Parathyroid adenoma (tissue), 2 donors: ENCODE measurements around the gene CNR2.

Experiments
- H2AFZ ChIP-seq: fragments of 300-600 bp; sonication (generic); one replicate; pipeline ENCODE4 v1.7.0; 2017; ENCODE audit warnings: antibody characterized with exemption, mild to moderate bottlenecking
- H3K27ac ChIP-seq: fragments of 300-600 bp; sonication (generic); one replicate; pipeline ENCODE4 v1.7.0; 2017
- H3K27me3 ChIP-seq: fragments of 300-600 bp; sonication (generic); one replicate; pipeline ENCODE4 v1.7.0; 2017; ENCODE audit warnings: low read length; ENCODE audit not compliant: control insufficient read depth, insufficient read depth
- H3K36me3 ChIP-seq: fragments of 300-600 bp; sonication (generic); one replicate; pipeline ENCODE4 v1.7.0; 2017; ENCODE audit warnings: low read length; ENCODE audit not compliant: control insufficient read depth, insufficient read depth
- H3K4me1 ChIP-seq: fragments of 300-600 bp; sonication (generic); one replicate; pipeline ENCODE4 v1.7.0; 2017; ENCODE audit warnings: control low read depth
- H3K4me2 ChIP-seq: fragments of 300-600 bp; sonication (generic); one replicate; pipeline ENCODE4 v1.7.0; 2017; ENCODE audit warnings: low read length
- H3K4me3 ChIP-seq: fragments of 300-600 bp; sonication (generic); one replicate; pipeline ENCODE4 v1.7.0; 2017; ENCODE audit warnings: low read depth, low read length
- H3K79me2 ChIP-seq: fragments of 300-600 bp; sonication (generic); one replicate; pipeline ENCODE4 v1.7.0; 2017; ENCODE audit warnings: control low read depth
- H3K9ac ChIP-seq: fragments of 300-600 bp; sonication (generic); one replicate; pipeline ENCODE4 v1.7.0; 2017; ENCODE audit warnings: mild to moderate bottlenecking
- H3K9me3 ChIP-seq: fragments of 300-600 bp; sonication (generic); one replicate; pipeline ENCODE4 v1.7.0; 2017; ENCODE audit warnings: low read length; ENCODE audit not compliant: control insufficient read depth
- TF ChIP-seq, protein P1 (sequence below): fragments of 300-600 bp; sonication (generic); IDR thresholded peaks from one replicate; pipeline ENCODE4 v1.7.0; 2017; ENCODE audit warnings: antibody characterized with exemption, mild to moderate bottlenecking
- donor health status: primary hyperparathyroidism.

CNR2 gene

DNA sequence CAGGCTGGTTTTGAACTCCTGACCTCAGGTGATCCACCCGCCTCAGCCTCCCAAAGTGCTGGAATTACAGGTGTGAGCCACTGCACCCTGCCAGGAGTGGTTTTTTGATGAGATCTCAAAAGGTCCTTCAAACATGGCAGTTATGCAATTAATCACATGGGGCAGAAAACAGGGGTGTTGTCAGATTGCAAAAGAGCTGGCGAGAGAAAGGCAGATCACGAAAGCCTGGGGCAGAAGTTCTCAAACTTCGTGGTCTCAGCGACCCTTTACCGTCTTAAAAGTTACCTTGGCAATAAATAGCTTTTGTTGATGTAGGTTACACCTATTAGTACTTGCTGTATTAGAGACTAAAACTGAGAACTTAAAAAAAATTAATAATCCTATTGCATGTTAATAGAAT is 16.1 kb downstream of the CNR2 start:
- Histone ChIP-seq H3K4me2 (no peak overlapping the region), H3K79me2 (no peaks in the 10 kb centered on the region), H3K4me1 (no peaks in the 10 kb centered on the region), H3K27ac (no peak overlapping the region), H3K9ac (no peak overlapping the region), H3K36me3 (no peaks in the 10 kb centered on the region), H2AFZ (no peak overlapping the region), H3K4me3 (no peak overlapping the region), H3K27me3 (no peaks in the 10 kb centered on the region), H3K9me3 (no peaks in the 10 kb centered on the region)
- TF ChIP-seq, protein P1, sequence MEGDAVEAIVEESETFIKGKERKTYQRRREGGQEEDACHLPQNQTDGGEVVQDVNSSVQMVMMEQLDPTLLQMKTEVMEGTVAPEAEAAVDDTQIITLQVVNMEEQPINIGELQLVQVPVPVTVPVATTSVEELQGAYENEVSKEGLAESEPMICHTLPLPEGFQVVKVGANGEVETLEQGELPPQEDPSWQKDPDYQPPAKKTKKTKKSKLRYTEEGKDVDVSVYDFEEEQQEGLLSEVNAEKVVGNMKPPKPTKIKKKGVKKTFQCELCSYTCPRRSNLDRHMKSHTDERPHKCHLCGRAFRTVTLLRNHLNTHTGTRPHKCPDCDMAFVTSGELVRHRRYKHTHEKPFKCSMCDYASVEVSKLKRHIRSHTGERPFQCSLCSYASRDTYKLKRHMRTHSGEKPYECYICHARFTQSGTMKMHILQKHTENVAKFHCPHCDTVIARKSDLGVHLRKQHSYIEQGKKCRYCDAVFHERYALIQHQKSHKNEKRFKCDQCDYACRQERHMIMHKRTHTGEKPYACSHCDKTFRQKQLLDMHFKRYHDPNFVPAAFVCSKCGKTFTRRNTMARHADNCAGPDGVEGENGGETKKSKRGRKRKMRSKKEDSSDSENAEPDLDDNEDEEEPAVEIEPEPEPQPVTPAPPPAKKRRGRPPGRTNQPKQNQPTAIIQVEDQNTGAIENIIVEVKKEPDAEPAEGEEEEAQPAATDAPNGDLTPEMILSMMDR, result no peak

DNA sequence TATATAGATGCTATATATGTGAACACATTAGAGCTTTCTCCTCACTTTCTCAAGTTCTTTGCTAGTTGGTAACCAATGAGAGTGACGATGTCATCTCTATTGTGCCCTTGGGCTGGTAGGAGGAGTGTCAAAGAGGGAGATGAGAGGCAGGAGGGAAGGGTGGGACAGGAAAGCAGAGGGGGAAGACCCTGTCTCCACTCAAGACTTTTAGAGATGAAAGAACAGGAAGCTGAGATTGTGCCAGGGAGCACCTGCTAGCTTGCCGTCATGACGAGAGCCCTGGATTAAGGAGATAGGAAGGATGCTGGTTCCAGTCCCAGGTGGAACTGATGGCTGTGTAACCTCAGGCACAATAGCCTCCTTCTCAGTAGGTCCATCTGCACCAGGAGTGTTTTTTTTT is 16.7 kb downstream of the CNR2 start:
- no peak overlapping the region for H3K4me3 ChIP-seq
- no peaks in the 10 kb centered on the region for H3K36me3 ChIP-seq
- no peaks in the 10 kb centered on the region for H3K79me2 ChIP-seq
- H3K9ac ChIP-seq, result no peak overlapping the region
- no peaks in the 10 kb centered on the region for H3K27me3 ChIP-seq
- TF ChIP-seq, protein P1, result no peak
- H3K4me1 ChIP-seq, result no peaks in the 10 kb centered on the region
- no peaks in the 10 kb centered on the region for H3K9me3 ChIP-seq
- H3K4me2 ChIP-seq, result no peak overlapping the region
- H3K27ac ChIP-seq, result no peak overlapping the region
- H2AFZ ChIP-seq, result no peak overlapping the region

DNA sequence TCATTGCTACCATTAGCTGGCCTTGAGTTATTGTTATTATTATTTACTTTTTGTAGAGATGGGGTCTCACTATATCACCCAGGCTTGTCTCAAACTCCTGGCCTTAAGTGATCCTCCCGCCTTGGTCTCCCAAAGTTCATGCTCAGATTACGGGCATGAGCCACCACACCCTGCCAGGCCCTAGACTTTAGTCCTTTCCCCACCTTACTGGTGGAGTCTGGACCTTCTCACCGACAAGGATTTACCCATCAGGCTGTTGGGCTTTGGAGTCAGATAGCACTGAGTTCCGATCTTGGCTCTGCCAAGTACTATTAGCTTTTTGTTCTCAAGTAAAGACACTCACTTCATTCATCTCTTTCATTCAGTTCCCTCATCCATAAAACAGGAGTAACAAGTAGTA is 17.2 kb downstream of the CNR2 start:
- Histone ChIP-seq H3K9ac (no peak overlapping the region), H3K9me3 (no peaks in the 10 kb centered on the region), H3K4me1 (no peaks in the 10 kb centered on the region), H3K27ac (no peak overlapping the region), H3K4me3 (no peak overlapping the region), H3K79me2 (no peaks in the 10 kb centered on the region), H3K36me3 (no peaks in the 10 kb centered on the region), H2AFZ (no peak overlapping the region), H3K4me2 (no peak overlapping the region), H3K27me3 (no peaks in the 10 kb centered on the region)
- TF ChIP-seq, protein P1, result no peak

DNA sequence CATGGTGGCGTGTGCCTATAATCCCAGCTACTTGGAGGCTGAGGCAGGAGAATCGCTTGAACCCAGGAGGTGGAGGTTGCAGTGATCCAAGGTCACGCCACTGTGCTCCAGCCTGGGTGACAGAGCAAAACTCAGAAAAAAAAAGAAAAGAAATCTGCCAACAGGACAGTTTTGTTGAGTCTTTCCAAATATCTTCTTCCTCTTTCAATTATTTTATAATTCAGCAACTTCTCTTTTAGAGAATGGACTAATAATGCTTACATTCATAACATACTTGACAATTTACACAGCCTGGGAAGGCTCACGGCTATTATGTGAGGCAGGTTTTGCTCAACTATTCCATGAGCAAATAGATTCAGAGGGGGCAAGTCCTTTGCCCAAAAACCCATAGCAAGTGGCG is 18.1 kb downstream of the CNR2 start:
- no peak overlapping the region for H3K4me3 ChIP-seq
- no peaks in the 10 kb centered on the region for H3K9me3 ChIP-seq
- H3K27ac ChIP-seq, result no peak overlapping the region
- no peaks in the 10 kb centered on the region for H3K4me1 ChIP-seq
- no peaks in the 10 kb centered on the region for H3K79me2 ChIP-seq
- no peaks in the 10 kb centered on the region for H3K27me3 ChIP-seq
- no peak overlapping the region for H3K4me2 ChIP-seq
- no peaks in the 10 kb centered on the region for H3K36me3 ChIP-seq
- no peak overlapping the region for H3K9ac ChIP-seq
- H2AFZ ChIP-seq, result no peak overlapping the region
- TF ChIP-seq, protein P1, result no peak

DNA sequence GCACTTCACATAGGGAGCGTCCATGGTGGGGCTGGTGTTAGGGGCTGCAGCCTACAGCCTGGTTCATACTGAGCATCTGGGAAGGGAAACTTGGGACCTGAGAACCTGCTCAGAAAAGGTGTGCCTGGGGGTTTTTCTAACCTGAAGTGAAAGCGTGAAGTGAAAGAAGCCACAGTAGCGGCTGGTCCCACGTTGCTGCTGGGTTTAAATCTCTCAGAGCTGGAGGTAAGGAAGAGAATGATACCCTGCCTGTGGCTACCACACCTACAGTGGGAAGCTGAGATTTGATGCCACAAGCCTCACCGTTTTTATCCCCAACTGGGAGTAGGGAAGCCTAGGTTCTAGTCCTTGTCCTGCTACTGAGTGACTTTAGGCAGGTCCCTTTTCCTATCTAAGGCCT is 24.1 kb downstream of the CNR2 start:
- no peaks in the 10 kb centered on the region for H3K9me3 ChIP-seq
- H3K4me2 ChIP-seq, result no peak overlapping the region
- no peak overlapping the region for H3K27ac ChIP-seq
- no peaks in the 10 kb centered on the region for H3K79me2 ChIP-seq
- H3K4me3 ChIP-seq, result no peak overlapping the region
- H3K4me1 ChIP-seq, result no peaks in the 10 kb centered on the region
- H2AFZ ChIP-seq, result no peak overlapping the region
- H3K27me3 ChIP-seq, result no peaks in the 10 kb centered on the region
- H3K36me3 ChIP-seq, result no peaks in the 10 kb centered on the region
- TF ChIP-seq, protein P1, result no peak
- no peak overlapping the region for H3K9ac ChIP-seq
